ENCODE measurements around the gene CEP112. TPM values are rescaled to one million over a fixed set of nuclear protein-coding genes. Genes with fewer than 3 reads are reported as not detected.

CEP112 gene
- total and polyA plus RNA-seq, 9 of the 15 experiments (the other 6 are each of a cell fraction or from before 2014, with no cell fraction given): 0.84 TPM; not detected in 8

GRCh38 chr17:65741710-65742109 is 450.2 kb downstream of the CEP112 start:
- no peak for DNase-seq (ENCODE audit: extremely low read depth in 1 of 4, low spot score in 3 of 4)
- ChIA-PET POLR2A (no interaction called here), CTCF (ENCODE audit: low intra/inter-chr PET ratio) (no interaction called here)
- Histone ChIP-seq H3K9me3 (replicated peaks; ENCODE audit: control insufficient read depth, insufficient read depth, low read depth, low read length) (no peaks in the 10 kb centered on the region), H2AFZ (ENCODE audit: low read depth, low read length) (no peak overlapping the region), H3K4me3 (no peak overlapping the region), H3K4me2 (ENCODE audit: insufficient read depth, low read length) (no peak overlapping the region), H3K9ac (ENCODE audit: insufficient read depth in 1 of 2, low read depth in 2 of 2, low read length in 2 of 2) (no peak overlapping the region), H3K27me3 (ENCODE audit: control insufficient read depth in 2 of 2, insufficient read depth in 2 of 2, low read length in 2 of 2) (no peaks in the 10 kb centered on the region; a peak in 2 of 5 replicates), H3K27ac (ENCODE audit: extremely low read depth, low read depth, low read length) (no peak overlapping the region), H3K9me1 (ENCODE audit: control insufficient read depth, insufficient read depth, low read length) (no peaks in the 10 kb centered on the region), H3K36me3 (ENCODE audit: control insufficient read depth, insufficient read depth, low read length) (no peaks in the 10 kb centered on the region), H3K79me2 (ENCODE audit: control insufficient read depth, insufficient read depth, low read length) (no peaks in the 10 kb centered on the region), H3K4me1 (replicated peaks in 1 of 2; ENCODE audit: control insufficient read depth in 2 of 2, insufficient read depth in 2 of 2, low read length in 2 of 2) (no peaks in the 10 kb centered on the region), H4K20me1 (replicated peaks; ENCODE audit: control insufficient read depth, insufficient read depth, low read length) (no peaks in the 10 kb centered on the region)
- in situ Hi-C loops (cut with MboI) (no loop called here), intact Hi-C loops (cut with micrococcal nuclease) (no loop called here)
- no peak for ATAC-seq
- 0% methylated on average over 1 of the region's 1 CpG for WGBS (ENCODE audit: insufficient coverage, low coverage, missing lambda C conversion rate)
- BruUV-seq (replicated peaks): no TSS peak
- TF ChIP-seq ATF2 (CRISPR knock-in tag; IDR thresholded peaks at IDR 0.05): no peak
- no peak for TF ChIP-seq HDAC1 (IDR thresholded peaks at IDR 0.05)
- no peak for TF ChIP-seq ZKSCAN3 (CRISPR knock-in tag; IDR thresholded peaks at IDR 0.05)
- TF ChIP-seq TGIF2 (CRISPR knock-in tag; IDR thresholded peaks at IDR 0.05): no peak
- TF ChIP-seq HNRNPUL1 (IDR thresholded peaks at IDR 0.05; ENCODE audit: low read length): no peak
- no peak for TF ChIP-seq ARID1B (IDR thresholded peaks at IDR 0.05)
- TF ChIP-seq HDAC8 (tag; IDR thresholded peaks at IDR 0.05): no peak
- TF ChIP-seq, protein P1, sequence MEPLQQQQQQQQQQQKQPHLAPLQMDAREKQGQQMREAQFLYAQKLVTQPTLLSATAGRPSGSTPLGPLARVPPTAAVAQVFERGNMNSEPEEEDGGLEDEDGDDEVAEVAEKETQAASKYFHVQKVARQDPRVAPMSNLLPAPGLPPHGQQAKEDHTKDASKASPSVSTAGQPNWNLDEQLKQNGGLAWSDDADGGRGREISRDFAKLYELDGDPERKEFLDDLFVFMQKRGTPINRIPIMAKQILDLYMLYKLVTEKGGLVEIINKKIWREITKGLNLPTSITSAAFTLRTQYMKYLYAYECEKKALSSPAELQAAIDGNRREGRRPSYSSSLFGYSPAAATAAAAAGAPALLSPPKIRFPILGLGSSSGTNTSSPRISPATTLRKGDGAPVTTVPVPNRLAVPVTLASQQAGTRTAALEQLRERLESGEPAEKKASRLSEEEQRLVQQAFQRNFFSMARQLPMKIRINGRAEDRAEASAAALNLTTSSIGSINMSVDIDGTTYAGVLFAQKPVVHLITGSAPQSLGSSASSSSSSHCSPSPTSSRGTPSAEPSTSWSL (CRISPR knock-in tag; IDR thresholded peaks at IDR 0.05; ENCODE audit: borderline replicate concordance): no peak
- FAIRE-seq: no peak
